HG03558 (cell line): ENCODE measurements around the gene LGALS3.
"Not testable (repeated sequence)": the region's sequence is repeated elsewhere in the genome, so short reads cannot be mapped to it uniquely, and the experiment has no call there.

Experiments used
- ATAC-seq: cut with Tn5 transposase; IDR thresholded peaks from one replicate; pipeline ENCODE4 v1.9.1; 2021; ENCODE audit warnings: moderate number of reproducible peaks; ENCODE audit not compliant: unreplicated experiment; ENCODE audit errors: extremely low read depth

The LGALS3 gene

GRCh38 chr14:55129086-55129427 lies at the start of gene LGALS3:
Gene LGALS3, plus strand, starts transcription at chr14:55129252. Its CDS starts 8,122 bp downstream, at chr14:55137374.
- ATAC-seq, result no peak

- not testable (repeated sequence) for ATAC-seq
Observed at GRCh38 chr14:55079961-55080360, 49.1 kb upstream of the LGALS3 start.

- no peak for ATAC-seq
Observed at GRCh38 chr14:55084401-55085059, 44.5 kb upstream of the LGALS3 start.

- no peak for ATAC-seq
Observed at GRCh38 chr14:55085060-55085660, 43.9 kb upstream of the LGALS3 start.

GRCh38 chr14:55086938-55087337 lies 42.1 kb upstream of the LGALS3 start:
- no peak for ATAC-seq

GRCh38 chr14:55088356-55088755 lies 40.7 kb upstream of the LGALS3 start:
- no peak for ATAC-seq

- ATAC-seq, result no peak
Observed at GRCh38 chr14:55092341-55092740, 36.7 kb upstream of the LGALS3 start.

GRCh38 chr14:55094292-55095157 lies 34.5 kb upstream of the LGALS3 start:
- ATAC-seq, result no peak

- peak; percentile 47 for ATAC-seq
Observed at GRCh38 chr14:55097881-55098560, 31.0 kb upstream of the LGALS3 start.

GRCh38 chr14:55098561-55098898 lies 30.5 kb upstream of the LGALS3 start:
- no peak for ATAC-seq

- no peak for ATAC-seq
Observed at GRCh38 chr14:55099756-55100155, 29.3 kb upstream of the LGALS3 start.

- ATAC-seq, result no peak
Observed at GRCh38 chr14:55101698-55102097, 27.4 kb upstream of the LGALS3 start.

GRCh38 chr14:55102141-55102621 lies 26.9 kb upstream of the LGALS3 start:
- peak; percentile 41 for ATAC-seq

- no peak for ATAC-seq
Observed at GRCh38 chr14:55103005-55103640, 25.9 kb upstream of the LGALS3 start.

GRCh38 chr14:55103971-55104954 lies 24.8 kb upstream of the LGALS3 start:
- no peak for ATAC-seq

GRCh38 chr14:55105991-55106390 lies 23.1 kb upstream of the LGALS3 start:
- ATAC-seq, result no peak

GRCh38 chr14:55107766-55108554 lies 21.1 kb upstream of the LGALS3 start:
- ATAC-seq, result no peak

- no peak for ATAC-seq
Observed at GRCh38 chr14:55109836-55110235, 19.2 kb upstream of the LGALS3 start.
